Heart right ventricle (tissue), 16 donors: ENCODE measurements around the gene LHX2. TPM values are rescaled to one million over a fixed set of nuclear protein-coding genes. Genes with fewer than 3 reads are reported as not detected.

Experiments used
- ATAC-seq, 8 donors: fragments of 200-7000 bp; cut with Tn5 transposase; one replicate each; pipeline ENCODE4 v1.9.1; 2020; ENCODE audit warnings: mild to moderate bottlenecking in 8 of 8, moderate library complexity in 8 of 8, moderate number of reproducible peaks in 1 of 8
- DNase-seq, 2 donors: peaks; one replicate each; pipeline ENCODE4 v3.0.0-alpha.2; 2020
- H3K27ac ChIP-seq, 10 donors: fragments of 200-600 bp; sonication (generic) in 2 of 10; one replicate each; pipeline versions ENCODE4 v1.5.0 to v1.8.0; 2020 to 2022; ENCODE audit warnings: mild to moderate bottlenecking in 3 of 10
- H3K27me3 ChIP-seq, 7 donors: fragments of 200-600 bp; one replicate each; pipeline ENCODE4 v1.8.0; 2021 to 2022; ENCODE audit warnings: mild to moderate bottlenecking in 2 of 7
- H3K36me3 ChIP-seq, 9 donors: fragments of 200-600 bp; sonication (generic) in 1 of 9; one replicate each; pipeline versions ENCODE4 v1.5.0 to v1.8.0; 2020 to 2022; ENCODE audit warnings: mild to moderate bottlenecking in 2 of 9
- H3K4me1 ChIP-seq, 9 donors: fragments of 200-600 bp; sonication (generic) in 1 of 9; one replicate each; pipeline versions ENCODE4 v1.5.0 to v1.8.0; 2020 to 2022; ENCODE audit warnings: mild to moderate bottlenecking in 4 of 9
- H3K4me3 ChIP-seq, 10 donors: fragments of 200-600 bp; sonication (generic) in 2 of 10; one replicate each; pipeline versions ENCODE4 v1.5.0 to v1.8.0; 2020 to 2022; ENCODE audit warnings: mild to moderate bottlenecking in 7 of 10, moderate library complexity in 2 of 10
- H3K9me3 ChIP-seq, 11 donors: fragments of 200-600 bp in 10 of 11; sonication (generic) in 2 of 11; one replicate each; pipeline versions ENCODE4 v1.5.0 to v1.8.0; 2013 to 2022; ENCODE audit warnings: mild to moderate bottlenecking in 2 of 11, control low read depth in 1 of 11, moderate library complexity in 1 of 11
- WGBS, 2 donors: extraction: QIAGEN DNeasy Blood & Tissue Kit; methylation state at CpG; one replicate each; pipeline ENCODE4 v1.1.7; 2013; ENCODE audit warnings: inconsistent platforms in 1 of 2; 5-methylcytosine and 5-hydroxymethylcytosine counted together
- intact Hi-C, 10 donors: fragments of 100-400 bp; cut with DNase I; formaldehyde crosslinking; loops; one replicate each; pipeline versions ENCODE4 v1.11.1 to v1.14.2; 2022
- polyA plus RNA-seq, 2 donors: library from polyadenylated mRNA; stranded (reverse); fragments of 200-250 nt; gene quantifications; one replicate each; pipeline ENCODE4 v1.2.3, GENCODE V29; 2013
- total RNA-seq, 10 donors: library from RNA; stranded (reverse); fragmentation: NEBNext Ultra II Directional in 3 of 10; extraction: Animal tissue kit (Norgen Biotek cat#: 25700) in 3 of 10; gene quantifications; one replicate each; pipeline versions ENCODE4 v1.2.1 to v1.2.4, GENCODE V29; 2021 to 2023
- TF ChIP-seq, protein P1 (sequence below), 9 donors: fragments of 200-600 bp; sonication (generic) in 2 of 9; IDR thresholded peaks; one replicate each; pipeline versions ENCODE4 v1.5.0 to v1.8.0; 2021 to 2022; ENCODE audit warnings: antibody characterized with exemption in 9 of 9, mild to moderate bottlenecking in 5 of 9, moderate library complexity in 1 of 9
- donor health status: Arrhythmogenic right ventricular cardiomyopathy.
- donor health status: ischemic (EF 13 %, LVEDD 7.1; RV severe dilation, severe dysfunction).
- donor health status: healthy with polysubstance abuse.
- donor health status: DM: no; HTN: yes; CAD: no.
- donor health status: DM: no; HTN: no; CAD: no.
- donor health status: ischemic (EF 25% LVEDD 6.9; RV normal size, moderate dysfunction).
- donor health status: ischemic (EF 25% LVEDD 5.7; RV mildly dilated, moderate dysfunction).
- donor health status: healthy.
- donor health status: DM: yes; HTN: yes; CAD: no.
- donor health status: Ischemic cardiomyopathy.
- donor health status: ischemic (EF 35%, LVEDD 5.7; RV mildly dilated, moderate dysfunction).
- donor health status: nonischemic (EF 11% LVEDD 7.7; RV severe dilation, severe dysfunction).
- donor health status: DM: yes; HTN: yes; CAD: no.
- donor health status: PGD.
- donor health status: ischemic (EF 29% LVEDD 5.4; RV normal size, mild dysfunction).
- donor health status: nonischemic (EF 23%, LVEDD 6.1; RV moderate dilation, normal function).

LHX2 gene
- total and polyA plus RNA-seq, 12 donors, result 0.19 to 0.42 (median 0.37) TPM; not detected in 7

DNA sequence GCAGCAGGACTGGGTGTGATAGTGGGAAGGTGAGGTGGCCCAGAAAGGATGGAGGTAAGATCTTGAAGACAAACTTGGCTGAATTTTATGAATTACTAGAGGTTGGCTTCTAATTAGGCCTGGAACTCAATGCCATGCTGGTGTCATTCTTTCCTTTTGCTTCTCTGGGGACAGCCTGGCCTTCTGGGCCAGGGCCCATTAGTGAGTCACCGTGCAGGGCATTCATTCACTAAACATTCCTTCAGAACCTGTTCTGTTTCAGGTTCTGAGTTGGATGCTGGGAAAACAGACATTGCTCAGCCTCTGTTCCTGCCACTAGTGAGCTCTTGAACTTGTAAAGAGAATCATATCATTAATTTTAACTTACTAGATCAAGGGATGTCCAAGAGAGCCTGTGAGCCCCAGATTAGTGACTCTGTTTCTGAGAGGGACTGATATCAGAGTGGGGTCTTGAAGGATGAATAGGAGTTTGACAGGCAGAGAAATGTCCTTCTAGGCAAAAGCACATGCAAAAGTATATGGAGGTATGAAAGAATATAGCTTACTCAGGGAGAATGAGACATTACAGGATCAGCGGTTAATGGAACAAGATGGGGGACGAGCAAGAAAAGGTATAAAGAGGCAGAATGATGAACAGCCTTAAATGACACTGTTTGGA lies 66.5 kb downstream of the LHX2 start:
- Histone ChIP-seq H3K4me1 (peaks cover 0 to 7% (median 0%) of the 10 kb centered on the region in 9 donors), H3K9me3 (no peaks in the 10 kb centered on the region), H3K27ac (peak overlapping the region in 3 of 10 donors; percentile 44 to 64 (median 50)), H3K36me3 (no peaks in the 10 kb centered on the region), H3K27me3 (peaks cover 0 to 17% (median 3%) of the 10 kb centered on the region in 7 donors), H3K4me3 (no peak overlapping the region)
- DNase-seq (peak in 1 of 2 donors; percentile 9), ATAC-seq (peak in 6 of 8 donors; percentile 58 to 81 (median 70))
- WGBS, 2 donors, result 66 to 81% methylated on average over 3 of the region's 3 CpGs
- intact Hi-C loops, result no loop called here
- TF ChIP-seq, protein P1, sequence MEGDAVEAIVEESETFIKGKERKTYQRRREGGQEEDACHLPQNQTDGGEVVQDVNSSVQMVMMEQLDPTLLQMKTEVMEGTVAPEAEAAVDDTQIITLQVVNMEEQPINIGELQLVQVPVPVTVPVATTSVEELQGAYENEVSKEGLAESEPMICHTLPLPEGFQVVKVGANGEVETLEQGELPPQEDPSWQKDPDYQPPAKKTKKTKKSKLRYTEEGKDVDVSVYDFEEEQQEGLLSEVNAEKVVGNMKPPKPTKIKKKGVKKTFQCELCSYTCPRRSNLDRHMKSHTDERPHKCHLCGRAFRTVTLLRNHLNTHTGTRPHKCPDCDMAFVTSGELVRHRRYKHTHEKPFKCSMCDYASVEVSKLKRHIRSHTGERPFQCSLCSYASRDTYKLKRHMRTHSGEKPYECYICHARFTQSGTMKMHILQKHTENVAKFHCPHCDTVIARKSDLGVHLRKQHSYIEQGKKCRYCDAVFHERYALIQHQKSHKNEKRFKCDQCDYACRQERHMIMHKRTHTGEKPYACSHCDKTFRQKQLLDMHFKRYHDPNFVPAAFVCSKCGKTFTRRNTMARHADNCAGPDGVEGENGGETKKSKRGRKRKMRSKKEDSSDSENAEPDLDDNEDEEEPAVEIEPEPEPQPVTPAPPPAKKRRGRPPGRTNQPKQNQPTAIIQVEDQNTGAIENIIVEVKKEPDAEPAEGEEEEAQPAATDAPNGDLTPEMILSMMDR (IDR thresholded peaks at IDR 0.05), result no peak

DNA sequence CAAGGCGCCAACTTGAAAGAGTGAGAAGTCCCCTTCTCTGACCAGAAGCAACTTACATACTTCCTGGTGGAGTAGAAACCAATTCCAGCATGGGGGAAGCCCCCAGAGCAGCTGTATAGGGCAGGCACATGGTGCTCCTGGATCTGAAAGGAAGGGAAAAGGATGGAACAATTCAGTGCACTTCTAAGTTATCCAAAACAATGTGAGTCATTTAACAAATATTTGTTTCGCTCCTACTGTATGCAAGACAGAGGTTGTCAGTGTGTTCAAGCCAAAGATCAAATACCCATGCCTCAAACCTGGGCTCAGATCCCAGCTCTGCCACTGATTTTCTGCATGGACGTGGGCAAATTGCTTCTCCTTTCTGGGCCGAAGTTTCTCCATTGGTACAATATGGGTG lies 67.1 kb downstream of the LHX2 start:
- TF ChIP-seq, protein P1 (IDR thresholded peaks at IDR 0.05), result no peak
- Histone ChIP-seq H3K27ac (peak overlapping the region in 4 of 10 donors; percentile 25 to 64 (median 50)), H3K4me3 (no peak overlapping the region), H3K9me3 (no peaks in the 10 kb centered on the region), H3K4me1 (peaks cover 0 to 7% (median 0%) of the 10 kb centered on the region in 9 donors), H3K27me3 (peaks cover 0 to 11% (median 3%) of the 10 kb centered on the region in 7 donors), H3K36me3 (no peaks in the 10 kb centered on the region)
- intact Hi-C loops, result no loop called here
- ATAC-seq, result peak in 2 of 8 donors; percentile 33 to 62
- DNase-seq, result no peak
- WGBS, 2 donors, result 85 to 87% methylated on average over 4 of the region's 4 CpGs

DNA sequence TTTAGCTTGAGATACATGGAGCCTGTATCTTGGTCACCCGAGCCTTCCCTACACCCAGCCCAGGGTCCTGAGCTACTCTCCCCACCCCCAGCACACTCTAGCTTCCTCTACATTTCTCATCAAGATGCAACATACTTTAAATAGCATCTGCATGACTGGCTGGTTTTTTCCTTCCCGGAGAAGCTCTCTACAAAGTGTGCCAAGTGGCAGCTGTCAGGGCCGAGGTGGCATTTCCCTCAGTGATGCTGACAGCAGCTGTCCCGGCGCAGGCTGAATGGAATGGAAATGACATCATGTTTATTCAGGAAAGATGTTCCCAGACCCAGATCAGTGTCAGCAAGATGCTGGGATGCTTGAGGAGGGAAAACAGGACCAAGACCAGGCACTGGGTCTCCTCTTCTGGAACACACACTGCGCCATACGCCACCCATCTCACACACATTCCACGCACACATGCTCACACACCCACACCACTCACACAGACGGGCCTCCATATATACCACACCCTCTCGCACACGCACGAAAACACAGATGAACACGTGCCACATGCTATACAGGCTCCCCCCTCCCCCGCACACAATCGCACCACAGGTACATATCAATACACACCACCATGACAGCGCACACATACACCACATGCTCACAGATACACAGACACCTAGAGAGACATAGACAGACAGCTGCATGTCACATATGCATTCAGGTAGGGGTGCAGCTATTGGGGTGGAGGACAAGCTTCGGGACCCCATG lies 67.8 kb downstream of the LHX2 start:
- ATAC-seq (peak; percentile 29 to 88 (median 71)), DNase-seq (peak in 1 of 2 donors; percentile 20)
- H3K36me3 ChIP-seq, result no peaks in the 10 kb centered on the region
- peak overlapping the region in 4 of 10 donors; percentile 25 to 64 (median 50) for H3K27ac ChIP-seq
- H3K27me3 ChIP-seq, result peaks cover 0 to 6% (median 0%) of the 10 kb centered on the region in 7 donors
- peaks cover 0 to 7% (median 0%) of the 10 kb centered on the region in 9 donors for H3K4me1 ChIP-seq
- no peaks in the 10 kb centered on the region for H3K9me3 ChIP-seq
- TF ChIP-seq, protein P1 (IDR thresholded peaks at IDR 0.05), result no peak
- no peak overlapping the region for H3K4me3 ChIP-seq
- 62 to 67% methylated on average over 17 of the region's 17 CpGs for WGBS, 2 donors
- intact Hi-C loops, result no loop called here

DNA sequence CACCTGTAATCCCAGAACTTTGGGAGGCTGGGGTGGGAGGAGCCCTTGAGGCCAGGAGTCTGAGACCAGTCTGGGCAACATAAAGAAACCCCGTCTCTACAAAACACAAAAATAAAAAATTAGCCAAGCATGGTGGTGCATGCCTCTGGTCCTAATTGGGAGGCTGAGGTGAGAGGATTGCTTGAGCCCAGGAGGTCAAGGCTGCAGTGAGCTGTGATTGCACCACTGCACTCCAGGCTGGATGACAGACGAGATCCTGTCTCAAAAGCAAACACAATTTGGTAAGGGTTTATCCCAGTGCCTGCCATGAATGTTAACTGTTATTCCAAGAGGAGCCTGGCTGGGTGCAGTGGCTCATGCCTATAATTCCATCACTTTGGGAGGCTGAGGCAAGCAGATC lies 71.1 kb downstream of the LHX2 start:
- H3K9me3 ChIP-seq, result peaks cover 0 to 27% (median 7%) of the 10 kb centered on the region in 11 donors
- TF ChIP-seq, protein P1 (IDR thresholded peaks at IDR 0.05), result no peak
- H3K4me3 ChIP-seq, result no peak overlapping the region
- DNase-seq, result no peak
- peaks cover 0 to 7% (median 0%) of the 10 kb centered on the region in 9 donors for H3K4me1 ChIP-seq
- no peak overlapping the region for H3K27ac ChIP-seq
- no peak for ATAC-seq
- no peaks in the 10 kb centered on the region for H3K36me3 ChIP-seq
- intact Hi-C loops, result no loop called here
- WGBS, 2 donors, result 70 to 72% methylated on average over 2 of the region's 2 CpGs
- H3K27me3 ChIP-seq, result no peaks in the 10 kb centered on the region

Other genes starting within 250 kb of the LHX2 start
- 10 to 100 TPM; 11.2 to 19.6 (median 12.6) TPM for gene DENND1A, start 81.6 kb upstream of the LHX2 start, total RNA-seq
- 10 to 100 TPM in 1 of 2 donors, 1 to 10 TPM in 1; 7.3 to 10.5 TPM for gene DENND1A, start 81.6 kb upstream of the LHX2 start, polyA plus RNA-seq
- gene NEK6, start 246.2 kb downstream of the LHX2 start, total RNA-seq, result 10 to 100 TPM in 4 of 10 donors, 1 to 10 TPM in 6; 4.6 to 22.4 (median 7.9) TPM
- 1 to 10 TPM; 1.9 to 2.1 TPM for gene NEK6, start 246.2 kb downstream of the LHX2 start, polyA plus RNA-seq